WTC11 (cell line): Measurements from ENCODE around the gene OR10V1. TPM values are rescaled to one million over a fixed set of nuclear protein-coding genes. Genes with fewer than 3 reads are reported as not detected.

Experiments used
- ATAC-seq: fragments of 200-7000 bp; cut with Tn5 transposase; 2 replicates; pipeline ENCODE4 v1.10.0; 2021; ENCODE audit warnings: mild to moderate bottlenecking, moderate library complexity
- CTCF ChIA-PET: fragments of 300-600 bp; sonication (Branson Sonifier 250); formaldehyde crosslinking; loops from one replicate; lab custom pipeline; 2021; ENCODE audit warnings: antibody characterized with exemption; lab: Charles Lee
- POLR2A ChIA-PET: fragments of 350-600 bp; sonication (Branson Sonifier 250); formaldehyde crosslinking; loops from one replicate; lab custom pipeline; 2021; ENCODE audit warnings: antibody characterized with exemption; lab: Charles Lee
- DNase-seq: peaks from one replicate; pipeline ENCODE4 v3.0.0; 2021; ENCODE audit warnings: low spot score
- H3K27ac Mint-ChIP-seq: 2 replicates; pipeline ENCODE4 v1.8.0; 2021; ENCODE audit warnings: mixed read lengths
- H3K27me3 Mint-ChIP-seq: 2 replicates; pipeline ENCODE4 v1.8.0; 2021; ENCODE audit warnings: low read depth, mild to moderate bottlenecking, moderate library complexity, mixed read lengths
- H3K36me3 Mint-ChIP-seq: 2 replicates; pipeline ENCODE4 v1.8.0; 2021; ENCODE audit warnings: mixed read lengths
- H3K4me1 Mint-ChIP-seq: 2 replicates; pipeline ENCODE4 v1.8.0; 2022; ENCODE audit warnings: mixed read lengths
- H3K4me3 Mint-ChIP-seq: 2 replicates; pipeline ENCODE4 v1.8.0; 2021; ENCODE audit warnings: mild to moderate bottlenecking, moderate library complexity, mixed read lengths
- H3K9me3 Mint-ChIP-seq: 2 replicates; pipeline ENCODE4 v1.8.0; 2021; ENCODE audit warnings: mixed read lengths
- CREB1 ChIP-seq: sonication (generic); formaldehyde crosslinking; IDR thresholded peaks from 2 replicates; pipeline ENCODE4 v1.8.0; 2023; ENCODE audit warnings: mild to moderate bottlenecking, missing genetic modification reagents
- ESRRA ChIP-seq: sonication (generic); formaldehyde crosslinking; IDR thresholded peaks from 2 replicates; pipeline ENCODE4 v1.8.1; 2022; ENCODE audit warnings: mild to moderate bottlenecking, missing genetic modification reagents, borderline replicate concordance
- GTF2I ChIP-seq: fragments of 250-450 bp; sonication (Bioruptor Pico); conservative IDR thresholded peaks from 2 replicates; pipeline ENCODE4 v1.4.0; 2021; ENCODE audit warnings: mild to moderate bottlenecking
- JUN ChIP-seq: sonication (generic); formaldehyde crosslinking; IDR thresholded peaks from 2 replicates; pipeline ENCODE4 v1.8.0; 2023; ENCODE audit warnings: mild to moderate bottlenecking, missing genetic modification reagents
- NFYB ChIP-seq: sonication (generic); formaldehyde crosslinking; conservative IDR thresholded peaks from 2 replicates; pipeline ENCODE4 v1.8.0; 2022; ENCODE audit warnings: low read depth, missing genetic modification reagents
- SMAD3 ChIP-seq: sonication (generic); formaldehyde crosslinking; IDR thresholded peaks from 2 replicates; pipeline ENCODE4 v1.8.0; 2022; ENCODE audit warnings: missing genetic modification reagents, mild to moderate bottlenecking, borderline replicate concordance
- SMAD4 ChIP-seq: sonication (generic); formaldehyde crosslinking; IDR thresholded peaks from 2 replicates; pipeline ENCODE4 v1.8.0; 2022; ENCODE audit warnings: mild to moderate bottlenecking, missing genetic modification reagents
- TEAD1 ChIP-seq: sonication (generic); formaldehyde crosslinking; IDR thresholded peaks from 2 replicates; pipeline ENCODE4 v1.8.0; 2022; ENCODE audit warnings: mild to moderate bottlenecking, missing genetic modification reagents
- ZBTB21 ChIP-seq: sonication (generic); formaldehyde crosslinking; IDR thresholded peaks from 2 replicates; pipeline ENCODE4 v1.8.1; 2023; ENCODE audit warnings: mild to moderate bottlenecking, missing genetic modification reagents, borderline replicate concordance
- ZNF317 ChIP-seq: sonication (generic); formaldehyde crosslinking; IDR thresholded peaks from 2 replicates; pipeline ENCODE4 v1.8.1; 2023; ENCODE audit warnings: low read depth, mild to moderate bottlenecking, moderate library complexity, missing genetic modification reagents, borderline replicate concordance
- ZNF396 ChIP-seq: fragments of 250-450 bp; sonication (Bioruptor Pico); IDR thresholded peaks from 2 replicates; pipeline ENCODE4 v1.8.0; 2021; ENCODE audit warnings: mild to moderate bottlenecking, moderate library complexity, borderline replicate concordance
- total RNA-seq: library from RNA; stranded (reverse); gene quantifications from 3 replicates; pipeline ENCODE4 v1.2.3, GENCODE V29; 2021
- TF ChIP-seq, protein P1 (sequence below): sonication (generic); formaldehyde crosslinking; IDR thresholded peaks from 2 replicates; pipeline ENCODE4 v1.8.1; 2023; ENCODE audit warnings: mild to moderate bottlenecking, missing genetic modification reagents
- TF ChIP-seq, protein P2 (sequence below): sonication (generic); formaldehyde crosslinking; IDR thresholded peaks from 2 replicates; pipeline ENCODE4 v1.8.1; 2022; ENCODE audit warnings: mild to moderate bottlenecking, missing genetic modification reagents, moderate library complexity, borderline replicate concordance
- TF ChIP-seq, protein P3 (sequence below): sonication (generic); formaldehyde crosslinking; IDR thresholded peaks from 2 replicates; pipeline ENCODE4 v1.8.0; 2022; ENCODE audit warnings: missing genetic modification reagents
- TF ChIP-seq, protein P4 (sequence below): sonication (generic); formaldehyde crosslinking; IDR thresholded peaks from 2 replicates; pipeline ENCODE4 v1.8.0; 2022; ENCODE audit warnings: mild to moderate bottlenecking, missing genetic modification reagents
- TF ChIP-seq, protein P5 (sequence below): sonication (generic); formaldehyde crosslinking; IDR thresholded peaks from 2 replicates; pipeline ENCODE4 v1.8.1; 2023; ENCODE audit warnings: mild to moderate bottlenecking, missing genetic modification reagents, borderline replicate concordance
- TF ChIP-seq, protein P6 (sequence below): sonication (generic); formaldehyde crosslinking; IDR thresholded peaks from 2 replicates; pipeline ENCODE4 v1.8.1; 2022; ENCODE audit warnings: mild to moderate bottlenecking, moderate library complexity, missing genetic modification reagents

Gene OR10V1
- total RNA-seq, 1 experiment from 2014 or later: not detected

DNA sequence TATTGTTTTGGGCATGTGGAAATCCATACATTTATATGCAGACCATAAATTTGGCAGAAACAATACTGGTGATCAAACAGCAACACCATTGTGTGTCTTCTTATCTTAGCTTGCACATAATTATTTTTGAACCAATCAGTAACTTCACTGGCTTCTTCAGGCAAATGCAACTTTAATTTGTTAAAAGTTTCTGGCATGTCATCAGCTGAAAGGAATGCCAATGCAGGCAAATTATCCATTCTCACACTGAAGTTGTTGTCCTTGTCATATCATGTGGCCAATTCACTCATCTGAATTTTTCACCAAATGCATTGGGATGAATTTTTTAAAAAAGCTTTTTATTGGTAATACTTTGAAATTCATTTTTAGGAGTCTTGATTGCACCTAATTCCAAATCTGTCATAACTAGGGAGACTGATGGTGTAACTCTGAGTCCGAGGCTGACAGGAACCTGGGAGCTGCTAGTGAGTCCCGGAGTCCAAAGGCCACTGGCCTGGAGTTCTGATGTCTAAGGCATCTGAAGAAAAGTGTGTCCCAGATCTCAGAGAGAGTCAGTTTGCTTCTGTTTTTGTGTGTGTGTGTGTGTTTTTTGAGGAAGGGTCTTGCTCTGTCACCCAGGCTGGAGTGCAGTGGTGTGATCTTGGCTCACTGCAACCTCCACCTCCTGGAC lies 17.4 kb upstream of the OR10V1 start:
- no peaks in the 10 kb centered on the region for H3K9me3 Mint-ChIP-seq
- CTCF ChIA-PET: no interaction called here
- H3K27ac Mint-ChIP-seq: no peak overlapping the region
- no peaks in the 10 kb centered on the region for H3K27me3 Mint-ChIP-seq
- DNase-seq (no peak), ATAC-seq (no peak)
- TF ChIP-seq SMAD3 (CRISPR knock-in tag) (no peak), SMAD4 (CRISPR knock-in tag) (no peak), ZNF317 (no peak), ZNF396 (CRISPR knock-in tag) (no peak), TEAD1 (CRISPR knock-in tag) (no peak), ZBTB21 (no peak), JUN (CRISPR knock-in tag) (no peak), CREB1 (no peak), ESRRA (CRISPR knock-in tag) (no peak), NFYB (CRISPR knock-in tag) (no peak), GTF2I (CRISPR knock-in tag) (no peak)
- TF ChIP-seq, protein P1, sequence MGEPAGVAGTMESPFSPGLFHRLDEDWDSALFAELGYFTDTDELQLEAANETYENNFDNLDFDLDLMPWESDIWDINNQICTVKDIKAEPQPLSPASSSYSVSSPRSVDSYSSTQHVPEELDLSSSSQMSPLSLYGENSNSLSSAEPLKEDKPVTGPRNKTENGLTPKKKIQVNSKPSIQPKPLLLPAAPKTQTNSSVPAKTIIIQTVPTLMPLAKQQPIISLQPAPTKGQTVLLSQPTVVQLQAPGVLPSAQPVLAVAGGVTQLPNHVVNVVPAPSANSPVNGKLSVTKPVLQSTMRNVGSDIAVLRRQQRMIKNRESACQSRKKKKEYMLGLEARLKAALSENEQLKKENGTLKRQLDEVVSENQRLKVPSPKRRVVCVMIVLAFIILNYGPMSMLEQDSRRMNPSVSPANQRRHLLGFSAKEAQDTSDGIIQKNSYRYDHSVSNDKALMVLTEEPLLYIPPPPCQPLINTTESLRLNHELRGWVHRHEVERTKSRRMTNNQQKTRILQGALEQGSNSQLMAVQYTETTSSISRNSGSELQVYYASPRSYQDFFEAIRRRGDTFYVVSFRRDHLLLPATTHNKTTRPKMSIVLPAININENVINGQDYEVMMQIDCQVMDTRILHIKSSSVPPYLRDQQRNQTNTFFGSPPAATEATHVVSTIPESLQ (CRISPR knock-in tag): no peak
- TF ChIP-seq, protein P2, sequence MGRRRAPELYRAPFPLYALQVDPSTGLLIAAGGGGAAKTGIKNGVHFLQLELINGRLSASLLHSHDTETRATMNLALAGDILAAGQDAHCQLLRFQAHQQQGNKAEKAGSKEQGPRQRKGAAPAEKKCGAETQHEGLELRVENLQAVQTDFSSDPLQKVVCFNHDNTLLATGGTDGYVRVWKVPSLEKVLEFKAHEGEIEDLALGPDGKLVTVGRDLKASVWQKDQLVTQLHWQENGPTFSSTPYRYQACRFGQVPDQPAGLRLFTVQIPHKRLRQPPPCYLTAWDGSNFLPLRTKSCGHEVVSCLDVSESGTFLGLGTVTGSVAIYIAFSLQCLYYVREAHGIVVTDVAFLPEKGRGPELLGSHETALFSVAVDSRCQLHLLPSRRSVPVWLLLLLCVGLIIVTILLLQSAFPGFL (CRISPR knock-in tag): no peak
- TF ChIP-seq, protein P3, sequence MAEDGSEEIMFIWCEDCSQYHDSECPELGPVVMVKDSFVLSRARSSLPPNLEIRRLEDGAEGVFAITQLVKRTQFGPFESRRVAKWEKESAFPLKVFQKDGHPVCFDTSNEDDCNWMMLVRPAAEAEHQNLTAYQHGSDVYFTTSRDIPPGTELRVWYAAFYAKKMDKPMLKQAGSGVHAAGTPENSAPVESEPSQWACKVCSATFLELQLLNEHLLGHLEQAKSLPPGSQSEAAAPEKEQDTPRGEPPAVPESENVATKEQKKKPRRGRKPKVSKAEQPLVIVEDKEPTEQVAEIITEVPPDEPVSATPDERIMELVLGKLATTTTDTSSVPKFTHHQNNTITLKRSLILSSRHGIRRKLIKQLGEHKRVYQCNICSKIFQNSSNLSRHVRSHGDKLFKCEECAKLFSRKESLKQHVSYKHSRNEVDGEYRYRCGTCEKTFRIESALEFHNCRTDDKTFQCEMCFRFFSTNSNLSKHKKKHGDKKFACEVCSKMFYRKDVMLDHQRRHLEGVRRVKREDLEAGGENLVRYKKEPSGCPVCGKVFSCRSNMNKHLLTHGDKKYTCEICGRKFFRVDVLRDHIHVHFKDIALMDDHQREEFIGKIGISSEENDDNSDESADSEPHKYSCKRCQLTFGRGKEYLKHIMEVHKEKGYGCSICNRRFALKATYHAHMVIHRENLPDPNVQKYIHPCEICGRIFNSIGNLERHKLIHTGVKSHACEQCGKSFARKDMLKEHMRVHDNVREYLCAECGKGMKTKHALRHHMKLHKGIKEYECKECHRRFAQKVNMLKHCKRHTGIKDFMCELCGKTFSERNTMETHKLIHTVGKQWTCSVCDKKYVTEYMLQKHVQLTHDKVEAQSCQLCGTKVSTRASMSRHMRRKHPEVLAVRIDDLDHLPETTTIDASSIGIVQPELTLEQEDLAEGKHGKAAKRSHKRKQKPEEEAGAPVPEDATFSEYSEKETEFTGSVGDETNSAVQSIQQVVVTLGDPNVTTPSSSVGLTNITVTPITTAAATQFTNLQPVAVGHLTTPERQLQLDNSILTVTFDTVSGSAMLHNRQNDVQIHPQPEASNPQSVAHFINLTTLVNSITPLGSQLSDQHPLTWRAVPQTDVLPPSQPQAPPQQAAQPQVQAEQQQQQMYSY (CRISPR knock-in tag): no peak
- TF ChIP-seq, protein P4, sequence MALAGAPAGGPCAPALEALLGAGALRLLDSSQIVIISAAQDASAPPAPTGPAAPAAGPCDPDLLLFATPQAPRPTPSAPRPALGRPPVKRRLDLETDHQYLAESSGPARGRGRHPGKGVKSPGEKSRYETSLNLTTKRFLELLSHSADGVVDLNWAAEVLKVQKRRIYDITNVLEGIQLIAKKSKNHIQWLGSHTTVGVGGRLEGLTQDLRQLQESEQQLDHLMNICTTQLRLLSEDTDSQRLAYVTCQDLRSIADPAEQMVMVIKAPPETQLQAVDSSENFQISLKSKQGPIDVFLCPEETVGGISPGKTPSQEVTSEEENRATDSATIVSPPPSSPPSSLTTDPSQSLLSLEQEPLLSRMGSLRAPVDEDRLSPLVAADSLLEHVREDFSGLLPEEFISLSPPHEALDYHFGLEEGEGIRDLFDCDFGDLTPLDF: no peak
- TF ChIP-seq, protein P5, sequence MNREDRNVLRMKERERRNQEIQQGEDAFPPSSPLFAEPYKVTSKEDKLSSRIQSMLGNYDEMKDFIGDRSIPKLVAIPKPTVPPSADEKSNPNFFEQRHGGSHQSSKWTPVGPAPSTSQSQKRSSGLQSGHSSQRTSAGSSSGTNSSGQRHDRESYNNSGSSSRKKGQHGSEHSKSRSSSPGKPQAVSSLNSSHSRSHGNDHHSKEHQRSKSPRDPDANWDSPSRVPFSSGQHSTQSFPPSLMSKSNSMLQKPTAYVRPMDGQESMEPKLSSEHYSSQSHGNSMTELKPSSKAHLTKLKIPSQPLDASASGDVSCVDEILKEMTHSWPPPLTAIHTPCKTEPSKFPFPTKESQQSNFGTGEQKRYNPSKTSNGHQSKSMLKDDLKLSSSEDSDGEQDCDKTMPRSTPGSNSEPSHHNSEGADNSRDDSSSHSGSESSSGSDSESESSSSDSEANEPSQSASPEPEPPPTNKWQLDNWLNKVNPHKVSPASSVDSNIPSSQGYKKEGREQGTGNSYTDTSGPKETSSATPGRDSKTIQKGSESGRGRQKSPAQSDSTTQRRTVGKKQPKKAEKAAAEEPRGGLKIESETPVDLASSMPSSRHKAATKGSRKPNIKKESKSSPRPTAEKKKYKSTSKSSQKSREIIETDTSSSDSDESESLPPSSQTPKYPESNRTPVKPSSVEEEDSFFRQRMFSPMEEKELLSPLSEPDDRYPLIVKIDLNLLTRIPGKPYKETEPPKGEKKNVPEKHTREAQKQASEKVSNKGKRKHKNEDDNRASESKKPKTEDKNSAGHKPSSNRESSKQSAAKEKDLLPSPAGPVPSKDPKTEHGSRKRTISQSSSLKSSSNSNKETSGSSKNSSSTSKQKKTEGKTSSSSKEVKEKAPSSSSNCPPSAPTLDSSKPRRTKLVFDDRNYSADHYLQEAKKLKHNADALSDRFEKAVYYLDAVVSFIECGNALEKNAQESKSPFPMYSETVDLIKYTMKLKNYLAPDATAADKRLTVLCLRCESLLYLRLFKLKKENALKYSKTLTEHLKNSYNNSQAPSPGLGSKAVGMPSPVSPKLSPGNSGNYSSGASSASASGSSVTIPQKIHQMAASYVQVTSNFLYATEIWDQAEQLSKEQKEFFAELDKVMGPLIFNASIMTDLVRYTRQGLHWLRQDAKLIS (CRISPR knock-in tag): no peak
- TF ChIP-seq, protein P6, sequence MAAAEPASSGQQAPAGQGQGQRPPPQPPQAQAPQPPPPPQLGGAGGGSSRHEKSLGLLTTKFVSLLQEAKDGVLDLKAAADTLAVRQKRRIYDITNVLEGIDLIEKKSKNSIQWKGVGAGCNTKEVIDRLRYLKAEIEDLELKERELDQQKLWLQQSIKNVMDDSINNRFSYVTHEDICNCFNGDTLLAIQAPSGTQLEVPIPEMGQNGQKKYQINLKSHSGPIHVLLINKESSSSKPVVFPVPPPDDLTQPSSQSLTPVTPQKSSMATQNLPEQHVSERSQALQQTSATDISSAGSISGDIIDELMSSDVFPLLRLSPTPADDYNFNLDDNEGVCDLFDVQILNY (CRISPR knock-in tag): no peak
- POLR2A ChIA-PET: no interaction called here
- no peak overlapping the region for H3K4me3 Mint-ChIP-seq
- no peaks in the 10 kb centered on the region; the same call in 1 of the 2 replicates for H3K4me1 Mint-ChIP-seq
- H3K36me3 Mint-ChIP-seq: no peaks in the 10 kb centered on the region
